RKO (cell line): ENCODE measurements around the gene KCTD16.

Experiments used
- DNase-seq: peaks from one replicate; pipeline ENCODE4 v3.0.0-alpha.2; 2016; ENCODE audit warnings: low spot score

Gene KCTD16

GRCh38 chr5:144284931-144285502, 114.3 kb downstream of the KCTD16 start:
- no peak for DNase-seq

GRCh38 chr5:144289277-144289676, 118.6 kb downstream of the KCTD16 start:
- DNase-seq = no peak

DNA sequence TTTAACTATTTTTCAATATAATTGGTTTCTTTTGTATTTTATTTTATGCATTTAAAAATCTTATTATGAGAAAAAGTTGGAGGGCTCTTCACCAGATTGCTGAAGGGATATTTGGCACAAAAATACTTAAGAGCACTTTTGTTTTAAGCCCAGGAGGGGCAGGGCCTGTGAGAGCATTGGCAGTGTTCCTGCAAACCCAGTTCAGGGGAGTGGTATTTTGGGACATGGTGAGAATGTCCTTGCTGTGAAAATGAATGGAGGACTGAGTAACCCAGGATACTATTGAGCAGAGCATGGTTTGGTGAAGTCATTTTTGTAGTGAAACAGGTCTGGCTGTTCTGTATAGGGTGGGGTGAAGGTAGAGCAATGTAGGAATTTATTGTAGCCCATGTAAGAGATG, 121.4 kb downstream of the KCTD16 start:
- no peak for DNase-seq

DNA sequence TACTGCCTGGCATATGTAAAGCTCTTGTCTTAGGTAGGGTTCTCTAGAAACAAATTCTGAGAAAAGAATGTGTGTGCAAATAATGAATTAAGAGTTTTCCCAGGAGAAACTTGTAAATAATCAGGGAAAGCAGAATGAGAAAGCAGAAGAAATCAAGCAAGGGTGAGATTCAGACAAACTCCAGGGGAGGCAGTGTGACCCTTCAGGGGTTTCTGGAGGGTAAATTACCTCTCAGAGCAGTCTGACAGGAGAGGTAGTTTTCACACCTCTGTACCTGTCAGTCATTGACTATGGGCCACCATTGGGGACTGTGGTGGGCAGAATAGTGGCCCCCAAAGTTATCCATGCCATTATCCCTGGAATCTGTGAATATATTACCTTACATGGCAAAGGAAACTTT, 124.6 kb downstream of the KCTD16 start:
- no peak for DNase-seq

- no peak for DNase-seq
Observed at GRCh38 chr5:144297081-144297480, 126.4 kb downstream of the KCTD16 start.

DNA sequence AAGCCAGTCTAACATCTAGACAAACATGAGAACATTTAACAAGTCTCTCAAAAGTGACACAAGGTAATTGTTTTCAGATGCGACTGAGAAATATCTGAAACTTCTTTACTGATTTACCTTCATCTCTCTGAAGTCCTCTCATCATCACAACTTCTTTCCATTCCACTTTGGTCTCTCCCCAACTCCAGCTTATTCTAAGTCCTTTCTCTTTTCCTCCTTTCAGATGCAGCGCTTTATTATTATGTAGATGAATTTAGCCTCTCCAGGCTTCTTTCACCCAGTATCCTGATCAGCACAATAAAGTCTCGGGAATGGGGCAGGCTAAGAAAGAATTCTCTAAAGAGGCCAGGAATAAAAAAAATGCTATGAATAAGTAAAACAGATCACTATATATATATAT, 128.0 kb downstream of the KCTD16 start:
- no peak for DNase-seq

GRCh38 chr5:144304688-144305087, 134.0 kb downstream of the KCTD16 start:
- DNase-seq = no peak

GRCh38 chr5:144307736-144308135, 137.1 kb downstream of the KCTD16 start:
- DNase-seq = no peak

DNA sequence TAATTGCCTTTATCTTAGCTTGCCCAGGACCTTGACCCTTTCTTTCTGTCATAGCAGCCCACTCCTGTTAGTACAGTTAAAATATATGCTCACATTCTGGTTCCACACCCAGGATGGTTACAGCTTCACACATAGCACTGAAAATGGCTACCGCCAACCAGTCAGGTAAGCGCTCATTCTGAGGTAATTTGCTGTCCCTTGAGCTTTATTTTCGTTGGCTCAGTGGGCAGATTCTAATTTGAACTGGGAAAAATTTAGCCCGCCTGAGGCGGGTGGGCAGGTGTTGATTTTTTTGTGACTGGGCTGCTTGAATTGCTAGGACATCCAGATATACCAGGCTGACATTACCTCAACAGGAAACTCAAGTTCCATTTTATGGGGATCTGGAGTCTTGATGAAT, 137.5 kb downstream of the KCTD16 start:
- no peak for DNase-seq

- DNase-seq = no peak
Observed at GRCh38 chr5:144308906-144309670, 138.4 kb downstream of the KCTD16 start.

- no peak for DNase-seq
Observed at GRCh38 chr5:144310621-144311020, 139.9 kb downstream of the KCTD16 start.

GRCh38 chr5:144313147-144313726, 142.6 kb downstream of the KCTD16 start:
- DNase-seq = no peak

DNA sequence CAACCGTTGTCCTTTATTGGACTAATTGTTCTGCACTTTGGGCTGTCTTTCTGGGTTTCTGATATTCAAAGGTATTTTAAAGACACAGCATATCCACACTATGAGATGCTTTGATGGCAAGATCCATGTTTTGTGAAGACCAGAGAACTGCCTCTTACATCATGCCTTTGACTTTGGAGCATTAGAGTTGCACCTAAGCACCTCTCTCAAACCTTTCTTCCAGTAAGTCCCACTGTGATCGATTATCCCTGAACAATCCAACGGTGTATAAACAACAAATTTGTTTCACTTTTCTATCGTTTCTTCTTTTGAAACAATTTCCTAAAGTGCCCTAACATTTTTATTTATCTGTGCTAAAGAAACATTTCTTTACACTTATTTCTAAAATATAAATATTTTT, 144.4 kb downstream of the KCTD16 start:
- no peak for DNase-seq

- DNase-seq = no peak
Observed at GRCh38 chr5:144315994-144316634, 145.4 kb downstream of the KCTD16 start.

- DNase-seq = no peak
Observed at GRCh38 chr5:144318011-144318410, 147.3 kb downstream of the KCTD16 start.

DNA sequence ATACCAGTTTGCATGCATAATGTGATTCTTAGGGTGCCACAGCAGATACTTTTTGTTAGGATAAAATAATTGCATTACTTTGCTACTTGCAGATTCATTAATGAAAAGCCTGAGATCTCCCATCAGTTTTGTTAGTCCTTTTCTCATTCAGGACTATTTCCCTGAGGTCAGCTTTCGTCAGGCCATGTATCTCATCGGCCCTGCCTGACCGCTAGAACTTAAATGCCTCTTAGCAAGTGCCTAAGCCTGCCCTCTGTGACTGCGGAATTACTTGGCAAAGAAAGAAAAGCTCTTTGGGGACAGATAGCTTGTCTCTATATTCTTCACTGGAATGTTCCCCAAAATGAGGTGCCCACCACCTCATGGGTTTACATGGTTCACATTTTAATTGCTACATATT, 147.8 kb downstream of the KCTD16 start:
- DNase-seq = no peak

DNA sequence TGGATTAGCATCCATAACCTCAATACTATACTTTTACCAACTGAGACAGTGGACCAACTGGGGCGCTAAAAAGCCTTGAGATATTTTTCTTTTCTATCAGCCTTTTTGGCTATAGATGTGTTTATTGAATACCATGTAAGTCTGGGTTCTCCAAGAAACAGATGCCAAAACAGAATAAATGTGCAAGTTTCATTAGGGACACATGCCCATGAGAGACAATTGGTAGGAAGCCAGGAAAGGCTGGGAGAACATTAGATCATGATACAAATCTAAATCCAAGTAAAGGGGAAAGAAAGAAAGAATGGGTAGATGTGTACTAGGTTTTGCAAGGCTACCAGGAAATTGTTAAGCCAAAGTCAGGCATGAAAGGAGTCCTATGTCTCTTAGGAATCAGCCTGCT, 152.5 kb downstream of the KCTD16 start:
- no peak for DNase-seq

DNA sequence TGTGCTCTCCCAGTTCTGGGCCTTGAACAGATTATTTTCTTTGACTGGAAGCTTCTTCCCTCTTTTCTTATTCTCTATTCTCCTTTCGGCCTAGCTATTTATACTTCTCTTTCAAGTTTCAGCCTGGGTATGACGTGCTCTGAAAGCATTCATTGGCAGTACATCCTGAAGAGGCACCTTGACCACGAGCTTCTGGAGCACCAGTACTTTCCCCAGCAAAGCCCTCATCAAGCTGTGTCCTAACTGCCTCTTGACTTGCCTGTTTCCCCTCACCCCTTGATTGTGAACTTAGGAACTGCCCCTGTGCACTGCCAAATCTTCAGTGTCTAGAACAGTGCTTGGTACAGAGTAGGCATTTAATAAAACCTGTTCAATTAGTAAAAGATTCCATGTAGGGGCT, 154.9 kb downstream of the KCTD16 start:
- DNase-seq = no peak

DNA sequence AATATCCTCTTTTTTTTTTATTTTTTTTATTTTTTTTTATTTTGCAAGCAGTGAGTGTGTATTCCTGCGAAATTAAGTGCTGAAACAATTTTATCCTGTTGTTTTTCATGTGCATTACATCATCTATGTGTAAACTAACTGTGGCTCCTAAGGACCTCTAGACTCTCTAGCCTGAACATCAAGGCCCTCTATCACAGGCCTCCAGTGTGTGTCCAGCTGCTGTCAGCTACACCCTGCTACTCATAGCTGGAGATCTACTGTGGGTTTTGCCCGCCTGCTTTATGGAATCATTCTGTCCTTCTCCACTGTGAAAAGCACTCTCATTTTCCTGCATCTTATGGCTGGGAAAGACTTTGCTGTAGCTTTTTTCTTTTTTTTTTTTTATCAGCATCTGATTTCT, 157.8 kb downstream of the KCTD16 start:
- DNase-seq = no peak

GRCh38 chr5:144328980-144329379, 158.3 kb downstream of the KCTD16 start:
- DNase-seq = no peak

GRCh38 chr5:144329681-144330080, 159.0 kb downstream of the KCTD16 start:
- DNase-seq = no peak

- DNase-seq = no peak
Observed at GRCh38 chr5:144331361-144331760, 160.7 kb downstream of the KCTD16 start.

DNA sequence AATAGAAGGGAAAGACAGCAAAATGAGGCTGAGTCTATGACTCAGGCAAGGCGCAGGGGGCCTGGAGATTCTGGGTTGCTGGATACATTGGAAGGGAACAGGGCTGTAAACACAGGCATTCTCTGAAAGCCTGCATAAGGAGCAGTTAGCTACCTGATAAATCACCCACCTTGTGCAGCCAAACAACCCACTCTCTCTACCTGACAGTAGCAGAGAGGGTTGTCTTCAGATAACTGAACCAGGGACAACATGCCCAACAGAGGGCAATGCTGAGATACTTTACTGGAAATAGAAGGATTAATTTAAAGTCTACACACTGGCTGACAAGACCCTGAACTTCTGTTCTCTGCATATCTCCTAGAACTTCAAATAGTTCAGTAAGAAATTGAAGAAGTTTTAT, 161.6 kb downstream of the KCTD16 start:
- no peak for DNase-seq
